Lower leg skin (tissue), 3 donors: ENCODE data around the gene C1orf35.

Source experiments
- POLR2A ChIP-seq, 2 donors: fragments of 450-650 bp; IDR thresholded peaks; one replicate each; pipeline ENCODE4 v1.6.1; 2016 to 2017; ENCODE audit warnings: antibody characterized with exemption in 2 of 2, mild to moderate bottlenecking in 1 of 2, moderate library complexity in 1 of 2
- TF ChIP-seq, protein P1 (sequence below), 3 donors: fragments of 450-650 bp; IDR thresholded peaks; one replicate each; pipeline ENCODE4 v1.5.1; 2016; ENCODE audit warnings: antibody characterized with exemption in 3 of 3, mild to moderate bottlenecking in 3 of 3, moderate library complexity in 2 of 3

DNA sequence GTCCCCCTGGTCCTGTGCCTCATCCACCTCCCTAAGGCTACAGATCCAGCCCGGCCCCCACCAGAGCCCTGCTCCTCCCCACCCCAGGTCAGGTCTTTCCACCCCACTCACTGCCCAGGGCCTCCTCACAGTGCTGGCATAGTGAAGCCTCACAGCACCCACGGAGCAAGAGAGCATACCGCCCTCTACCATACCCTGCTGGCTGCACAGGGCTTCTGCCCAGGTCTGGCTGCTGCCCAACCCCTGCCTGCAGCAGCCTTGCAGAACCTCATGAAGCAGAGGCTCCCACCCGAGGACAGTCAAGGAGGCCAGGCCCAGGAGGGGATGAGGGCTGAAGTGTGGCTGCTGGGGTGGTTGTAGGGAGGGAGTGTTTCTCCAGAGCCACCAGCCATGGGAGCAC, 40.3 kb downstream of the C1orf35 start:
- TF ChIP-seq POLR2A (IDR thresholded peaks at IDR 0.05), result no peak
- TF ChIP-seq, protein P1, sequence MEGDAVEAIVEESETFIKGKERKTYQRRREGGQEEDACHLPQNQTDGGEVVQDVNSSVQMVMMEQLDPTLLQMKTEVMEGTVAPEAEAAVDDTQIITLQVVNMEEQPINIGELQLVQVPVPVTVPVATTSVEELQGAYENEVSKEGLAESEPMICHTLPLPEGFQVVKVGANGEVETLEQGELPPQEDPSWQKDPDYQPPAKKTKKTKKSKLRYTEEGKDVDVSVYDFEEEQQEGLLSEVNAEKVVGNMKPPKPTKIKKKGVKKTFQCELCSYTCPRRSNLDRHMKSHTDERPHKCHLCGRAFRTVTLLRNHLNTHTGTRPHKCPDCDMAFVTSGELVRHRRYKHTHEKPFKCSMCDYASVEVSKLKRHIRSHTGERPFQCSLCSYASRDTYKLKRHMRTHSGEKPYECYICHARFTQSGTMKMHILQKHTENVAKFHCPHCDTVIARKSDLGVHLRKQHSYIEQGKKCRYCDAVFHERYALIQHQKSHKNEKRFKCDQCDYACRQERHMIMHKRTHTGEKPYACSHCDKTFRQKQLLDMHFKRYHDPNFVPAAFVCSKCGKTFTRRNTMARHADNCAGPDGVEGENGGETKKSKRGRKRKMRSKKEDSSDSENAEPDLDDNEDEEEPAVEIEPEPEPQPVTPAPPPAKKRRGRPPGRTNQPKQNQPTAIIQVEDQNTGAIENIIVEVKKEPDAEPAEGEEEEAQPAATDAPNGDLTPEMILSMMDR (IDR thresholded peaks at IDR 0.05), result no peak
